ENCODE measurements around the gene CEACAM19. TPM values are rescaled to one million over a fixed set of nuclear protein-coding genes. Genes with fewer than 3 reads are reported as not detected.

Gene CEACAM19
- total and polyA plus RNA-seq, 2 of the 13 experiments (the other 11 are each of a cell fraction or from before 2014, with no cell fraction given) = 1.3 to 4.0 TPM

GRCh38 chr19:44643605-44644401 is 27.5 kb upstream of the CEACAM19 start, which contains the start of gene PVR (continued):
- no peak for TF ChIP-seq NR2F2 (IDR thresholded peaks at IDR 0.05; ENCODE audit: borderline replicate concordance, low read depth)
- no peak for TF ChIP-seq XRCC5 (optimal IDR thresholded peaks at IDR 0.05; ENCODE audit: low read length)
- TF ChIP-seq ZNF781 (CRISPR knock-in tag; IDR thresholded peaks at IDR 0.05; ENCODE audit: borderline replicate concordance, not compliant biosample characterization) = peak; percentile 27
- TF ChIP-seq HINFP (CRISPR knock-in tag; IDR thresholded peaks at IDR 0.05; ENCODE audit: low read depth) = no peak
- TF ChIP-seq HNF1B (CRISPR knock-in tag; IDR thresholded peaks at IDR 0.05) = no peak
- no peak for TF ChIP-seq SMAD3 (CRISPR knock-in tag; IDR thresholded peaks at IDR 0.05)
- TF ChIP-seq ZNF142 (CRISPR knock-in tag; IDR thresholded peaks at IDR 0.05) = no peak
- TF ChIP-seq CREB3 (CRISPR knock-in tag; IDR thresholded peaks at IDR 0.05) = no peak
- TF ChIP-seq NKX3-1 (CRISPR knock-in tag; IDR thresholded peaks at IDR 0.05) = 0 out of 2 replicates have a peak, but pooled peaks have one; percentile 21
- TF ChIP-seq ZNF121 (CRISPR knock-in tag; IDR thresholded peaks at IDR 0.05) = no peak
- no peak for TF ChIP-seq CEBPB (IDR thresholded peaks at IDR 0.05; ENCODE audit: borderline replicate concordance, low read depth, low read length)
- TF ChIP-seq GABPA (IDR thresholded peaks at IDR 0.05; ENCODE audit: low read depth, low read length) = no peak
- no peak for TF ChIP-seq GABPA (CRISPR knock-in tag; IDR thresholded peaks at IDR 0.05; ENCODE audit: low read depth)
- no peak for TF ChIP-seq TCF7 (IDR thresholded peaks at IDR 0.05; ENCODE audit: low read depth)
- no peak; the same call in 1 of the 2 replicates for TF ChIP-seq ZNF124 (CRISPR knock-in tag; IDR thresholded peaks at IDR 0.05)
